ENCODE measurements around the gene IMPDH2.

DNA sequence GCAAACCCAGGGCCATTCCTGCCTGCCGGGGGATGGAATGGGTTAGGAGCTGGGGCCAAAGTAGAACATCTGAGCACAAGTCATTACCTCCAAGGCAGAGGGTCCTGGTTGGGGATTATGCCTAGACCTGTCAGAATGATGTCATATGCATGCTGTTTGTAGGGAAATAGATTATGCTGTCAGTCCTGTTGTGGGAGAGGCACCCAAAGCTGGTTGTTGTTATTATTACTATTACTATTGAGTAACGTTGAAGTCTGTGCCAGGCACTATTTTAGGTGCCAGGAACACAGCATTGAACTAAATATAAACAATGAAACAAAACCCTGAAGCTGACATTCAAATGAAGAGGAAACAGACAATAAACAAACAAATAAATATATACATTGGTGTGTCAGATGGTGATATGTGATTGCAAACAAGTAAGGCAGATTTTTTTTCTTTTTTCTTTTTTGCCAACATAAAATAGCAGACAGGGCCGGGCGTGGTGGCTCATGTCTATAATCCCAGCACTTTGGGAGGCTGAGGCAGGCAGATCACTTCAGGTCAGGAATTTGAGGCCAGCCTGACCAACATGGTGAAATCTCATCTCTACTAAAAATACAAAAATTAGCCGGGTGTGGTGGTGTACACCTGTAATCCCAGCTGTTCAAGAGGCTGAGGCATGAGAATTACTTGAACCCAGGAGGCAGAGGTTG lies 37.2 kb downstream of the IMPDH2 start:
- TF ChIP-seq, protein P1, sequence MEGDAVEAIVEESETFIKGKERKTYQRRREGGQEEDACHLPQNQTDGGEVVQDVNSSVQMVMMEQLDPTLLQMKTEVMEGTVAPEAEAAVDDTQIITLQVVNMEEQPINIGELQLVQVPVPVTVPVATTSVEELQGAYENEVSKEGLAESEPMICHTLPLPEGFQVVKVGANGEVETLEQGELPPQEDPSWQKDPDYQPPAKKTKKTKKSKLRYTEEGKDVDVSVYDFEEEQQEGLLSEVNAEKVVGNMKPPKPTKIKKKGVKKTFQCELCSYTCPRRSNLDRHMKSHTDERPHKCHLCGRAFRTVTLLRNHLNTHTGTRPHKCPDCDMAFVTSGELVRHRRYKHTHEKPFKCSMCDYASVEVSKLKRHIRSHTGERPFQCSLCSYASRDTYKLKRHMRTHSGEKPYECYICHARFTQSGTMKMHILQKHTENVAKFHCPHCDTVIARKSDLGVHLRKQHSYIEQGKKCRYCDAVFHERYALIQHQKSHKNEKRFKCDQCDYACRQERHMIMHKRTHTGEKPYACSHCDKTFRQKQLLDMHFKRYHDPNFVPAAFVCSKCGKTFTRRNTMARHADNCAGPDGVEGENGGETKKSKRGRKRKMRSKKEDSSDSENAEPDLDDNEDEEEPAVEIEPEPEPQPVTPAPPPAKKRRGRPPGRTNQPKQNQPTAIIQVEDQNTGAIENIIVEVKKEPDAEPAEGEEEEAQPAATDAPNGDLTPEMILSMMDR (IDR thresholded peaks at IDR 0.05; ENCODE audit: control extremely low read depth in 1 of 3, insufficient read depth in 1 of 3, low read depth in 1 of 3, low read length in 3 of 3): no peak
- no peak for TF ChIP-seq EZH2 (IDR thresholded peaks at IDR 0.05; ENCODE audit: low read depth, low read length, severe bottlenecking)
- no peak for TF ChIP-seq POLR2AphosphoS5 (IDR thresholded peaks at IDR 0.05; ENCODE audit: low read depth, low read length)
- TF ChIP-seq PHF8 (conservative IDR thresholded peaks at IDR 0.05; ENCODE audit: low read depth, low read length): no peak
- TF ChIP-seq EP300 (IDR thresholded peaks at IDR 0.05; ENCODE audit: borderline replicate concordance in 1 of 2, low read depth in 2 of 2, low read length in 2 of 2): no peak
- TF ChIP-seq SUZ12 (IDR thresholded peaks at IDR 0.05; ENCODE audit: low read length): no peak
- TF ChIP-seq, protein P2, sequence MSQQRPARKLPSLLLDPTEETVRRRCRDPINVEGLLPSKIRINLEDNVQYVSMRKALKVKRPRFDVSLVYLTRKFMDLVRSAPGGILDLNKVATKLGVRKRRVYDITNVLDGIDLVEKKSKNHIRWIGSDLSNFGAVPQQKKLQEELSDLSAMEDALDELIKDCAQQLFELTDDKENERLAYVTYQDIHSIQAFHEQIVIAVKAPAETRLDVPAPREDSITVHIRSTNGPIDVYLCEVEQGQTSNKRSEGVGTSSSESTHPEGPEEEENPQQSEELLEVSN (IDR thresholded peaks at IDR 0.05): no peak
- TF ChIP-seq, protein P3, sequence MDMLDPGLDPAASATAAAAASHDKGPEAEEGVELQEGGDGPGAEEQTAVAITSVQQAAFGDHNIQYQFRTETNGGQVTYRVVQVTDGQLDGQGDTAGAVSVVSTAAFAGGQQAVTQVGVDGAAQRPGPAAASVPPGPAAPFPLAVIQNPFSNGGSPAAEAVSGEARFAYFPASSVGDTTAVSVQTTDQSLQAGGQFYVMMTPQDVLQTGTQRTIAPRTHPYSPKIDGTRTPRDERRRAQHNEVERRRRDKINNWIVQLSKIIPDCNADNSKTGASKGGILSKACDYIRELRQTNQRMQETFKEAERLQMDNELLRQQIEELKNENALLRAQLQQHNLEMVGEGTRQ (IDR thresholded peaks at IDR 0.05; ENCODE audit: low read length): no peak
- TF ChIP-seq TAF1 (IDR thresholded peaks at IDR 0.05; ENCODE audit: low read depth, low read length): no peak
- no peak for TF ChIP-seq JUND (IDR thresholded peaks at IDR 0.05; ENCODE audit: low read length)
- TF ChIP-seq TBP (IDR thresholded peaks at IDR 0.05; ENCODE audit: low read depth, low read length): no peak
- no peak for TF ChIP-seq YY1 (IDR thresholded peaks at IDR 0.05; ENCODE audit: low read depth, low read length)

All from H1 (cell line).